Inflammatory macrophage (primary cell): ENCODE data around the gene ANXA6.

Source experiments
- DNase-seq, 2 donors: peaks; one replicate each; pipeline ENCODE4 v3.0.0-alpha.2; 2020 to 2022

ANXA6 gene

DNA sequence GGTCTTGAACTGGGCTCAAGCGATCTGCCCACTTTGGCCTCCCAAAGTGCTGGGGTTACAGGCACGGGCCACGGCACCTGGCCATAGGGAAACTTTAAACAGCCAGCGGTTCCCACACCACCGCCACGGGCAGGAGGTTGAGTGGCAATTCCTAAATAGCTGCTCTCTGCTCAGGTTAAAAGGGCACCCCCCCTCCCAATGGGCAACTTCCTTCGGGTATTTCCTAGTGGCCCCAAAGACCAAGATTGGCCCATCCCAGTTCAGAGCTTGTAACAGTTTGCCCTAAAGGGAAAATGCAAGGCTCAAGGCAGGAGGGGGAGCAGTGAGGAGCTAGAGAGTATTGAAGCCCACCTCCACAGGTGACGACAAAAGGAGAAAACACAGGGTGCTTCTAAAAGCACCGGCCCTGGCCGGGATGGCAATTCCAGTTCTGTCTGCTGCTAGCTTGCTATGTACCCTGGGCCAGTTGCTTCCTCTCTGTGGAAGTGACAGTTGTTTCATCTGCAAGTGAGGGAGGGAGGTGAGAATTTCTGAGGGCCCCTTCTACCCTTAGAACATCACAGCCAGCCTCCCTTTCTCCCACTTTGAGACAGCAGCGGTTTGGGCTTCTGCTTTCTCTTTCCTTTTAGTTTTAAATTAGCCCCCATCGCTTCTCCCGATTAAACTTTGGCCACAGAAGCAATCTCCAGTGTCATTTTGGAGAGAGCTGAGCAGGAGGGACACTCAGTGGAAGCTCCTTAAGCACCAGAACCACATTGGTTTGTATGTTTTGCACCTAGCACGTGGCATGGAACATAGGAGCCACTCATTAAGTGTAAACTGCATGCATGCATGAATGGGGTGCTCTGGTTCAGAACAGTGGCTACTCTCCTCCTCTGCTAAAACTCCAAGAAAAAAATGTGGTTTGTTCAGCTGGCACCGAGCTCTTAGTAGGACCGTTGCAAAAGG, 59.5 kb downstream of the ANXA6 start:
- no peak for DNase-seq

DNA sequence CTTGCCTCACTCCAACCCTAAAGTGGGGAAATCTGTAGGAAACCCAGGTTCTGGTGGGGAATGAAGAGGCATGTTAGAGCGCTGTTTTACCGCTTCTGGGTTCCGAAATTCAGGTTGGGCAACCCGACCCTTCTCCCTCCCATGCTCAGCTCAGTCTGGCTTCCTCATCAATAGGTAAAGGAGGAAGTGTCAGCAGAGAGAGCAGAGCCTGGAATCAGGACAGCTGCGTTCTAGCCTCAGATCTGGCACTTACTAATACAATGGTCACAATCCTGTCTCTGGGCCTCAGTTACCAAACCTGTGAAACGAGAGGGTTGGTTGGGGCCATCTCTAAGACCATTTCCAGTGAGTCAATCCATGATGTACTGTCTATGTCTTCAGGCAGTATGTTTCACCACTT, 60.5 kb downstream of the ANXA6 start:
- peak; percentile 64 to 72 for DNase-seq

DNA sequence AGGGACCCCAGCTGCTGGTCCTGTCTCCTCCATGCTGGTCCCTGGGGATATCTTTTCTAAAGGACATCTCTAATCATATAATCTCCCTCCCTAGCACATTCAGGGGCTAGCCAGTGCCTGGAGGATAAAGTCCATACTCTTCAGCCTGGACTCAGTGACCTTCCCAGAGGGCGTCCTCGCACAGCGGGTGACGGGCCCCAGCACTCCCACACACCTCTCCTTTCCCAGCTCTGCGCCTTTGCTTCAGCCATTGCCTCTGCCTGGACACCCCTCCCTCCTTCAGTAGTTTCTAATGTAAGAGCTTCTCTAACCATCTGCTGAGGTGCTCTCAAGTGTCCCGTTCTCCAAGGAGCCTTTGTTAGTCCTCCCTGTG, 61.6 kb downstream of the ANXA6 start:
- no peak for DNase-seq

DNA sequence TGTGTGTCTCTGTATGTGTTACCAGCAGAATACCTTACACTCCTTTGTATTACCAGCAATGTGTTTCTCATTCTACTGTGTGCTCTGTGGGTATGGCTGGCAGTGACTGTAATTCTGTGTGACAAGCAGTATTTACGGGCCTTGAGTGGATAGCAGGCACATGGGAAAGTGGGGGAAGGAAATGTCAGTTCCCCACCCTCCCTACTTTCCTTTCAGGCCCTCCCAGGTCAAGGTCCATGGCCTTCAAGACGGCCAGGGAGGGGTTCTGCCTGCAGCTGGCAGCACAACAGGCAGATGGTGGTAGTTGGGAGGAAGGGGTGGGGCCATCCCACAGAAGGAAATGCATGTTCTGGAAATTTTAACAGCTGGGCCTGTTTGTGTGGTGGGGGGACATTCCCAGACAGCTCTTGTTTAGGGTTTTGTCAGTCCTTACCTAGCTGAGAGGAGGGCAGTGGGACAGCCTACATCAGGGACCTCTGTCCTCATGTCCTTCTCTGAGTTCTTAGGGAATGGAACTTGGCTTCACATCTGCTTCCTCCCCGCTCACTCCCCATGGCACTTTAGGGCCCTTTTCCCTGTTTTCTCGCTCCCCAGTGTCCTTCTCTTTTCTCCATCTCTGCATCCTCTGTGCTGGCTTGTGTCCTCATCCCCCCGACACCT, 62.1 kb downstream of the ANXA6 start:
- DNase-seq = no peak

DNA sequence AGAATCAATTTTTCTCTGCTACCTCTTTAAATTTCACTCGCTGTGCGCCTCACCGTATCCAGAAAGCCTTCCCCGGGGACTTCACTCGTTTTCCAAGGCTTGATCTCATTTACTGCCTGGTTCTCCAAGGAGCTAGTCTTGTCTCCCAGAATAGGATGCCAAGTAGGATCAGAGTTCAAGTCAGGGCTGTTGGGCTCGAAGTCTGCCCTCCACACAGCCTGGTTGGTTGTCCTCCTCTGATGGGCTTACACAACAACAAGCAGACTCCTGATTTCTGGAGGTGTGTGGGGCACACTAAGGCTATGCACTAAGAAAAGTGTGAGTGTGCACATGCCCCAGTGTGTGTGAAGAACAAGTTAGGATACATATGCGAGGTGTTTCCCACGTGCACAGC, 62.7 kb downstream of the ANXA6 start:
- no peak for DNase-seq

DNA sequence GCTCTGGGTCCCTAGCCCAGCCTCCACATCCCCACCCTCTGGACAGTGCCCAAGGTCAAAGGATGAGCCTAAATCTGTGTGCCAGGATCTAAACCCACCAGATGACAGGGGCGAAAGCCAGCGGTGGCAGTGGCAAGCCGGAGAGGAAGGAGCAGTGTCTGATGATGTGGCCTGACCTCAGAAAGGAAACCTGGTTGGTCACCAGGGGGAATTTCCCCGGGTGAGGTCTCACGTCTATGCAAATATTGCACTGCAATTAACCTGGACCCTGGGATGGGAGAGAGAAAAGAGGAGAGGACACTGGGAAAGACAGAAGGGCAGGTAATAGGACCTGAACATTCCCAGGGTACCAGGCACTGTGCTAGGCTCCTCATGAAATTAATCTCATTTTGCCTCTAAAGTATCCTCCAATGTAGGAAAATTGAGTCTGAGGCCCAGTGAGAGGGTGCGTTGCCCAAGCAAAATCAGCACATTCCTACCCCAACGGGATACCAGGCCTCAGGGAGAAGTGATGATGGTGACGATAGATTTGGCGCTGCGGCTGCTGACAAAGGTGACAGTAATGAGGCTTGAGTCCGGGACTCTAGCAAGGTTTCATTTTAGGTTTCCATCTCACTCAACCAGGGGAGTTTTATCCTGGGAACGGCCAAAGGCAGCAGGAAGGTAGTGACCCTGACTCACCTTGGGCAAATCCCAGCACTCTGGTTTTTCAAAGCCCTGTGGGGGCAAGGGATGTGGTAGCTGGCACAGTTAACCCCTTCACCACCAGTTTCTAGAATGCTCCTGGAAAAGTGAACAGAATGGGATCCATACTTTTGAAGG, 63.3 kb downstream of the ANXA6 start:
- peak; percentile 28 to 54 for DNase-seq

DNA sequence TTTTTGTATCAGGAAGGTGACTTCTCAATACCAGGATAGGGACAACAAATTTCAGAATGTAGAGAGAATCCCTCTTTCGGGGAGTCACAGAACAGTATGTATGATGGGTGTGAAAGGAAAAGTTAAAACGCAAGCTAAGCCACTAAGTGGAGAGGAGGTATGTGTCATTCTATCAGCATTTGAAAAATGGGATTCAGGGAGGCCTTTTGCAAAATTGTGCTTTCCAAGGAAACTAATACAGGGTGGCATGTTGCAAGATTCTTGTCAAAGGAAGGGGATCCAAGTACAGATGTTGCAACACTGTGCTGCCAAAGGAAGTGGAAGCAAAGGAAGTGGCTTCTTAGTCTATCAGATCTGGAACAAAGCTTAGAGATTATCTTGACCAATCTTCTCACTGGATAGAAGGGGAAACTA, 64.1 kb downstream of the ANXA6 start:
- peak; percentile 80 to 82 for DNase-seq

DNA sequence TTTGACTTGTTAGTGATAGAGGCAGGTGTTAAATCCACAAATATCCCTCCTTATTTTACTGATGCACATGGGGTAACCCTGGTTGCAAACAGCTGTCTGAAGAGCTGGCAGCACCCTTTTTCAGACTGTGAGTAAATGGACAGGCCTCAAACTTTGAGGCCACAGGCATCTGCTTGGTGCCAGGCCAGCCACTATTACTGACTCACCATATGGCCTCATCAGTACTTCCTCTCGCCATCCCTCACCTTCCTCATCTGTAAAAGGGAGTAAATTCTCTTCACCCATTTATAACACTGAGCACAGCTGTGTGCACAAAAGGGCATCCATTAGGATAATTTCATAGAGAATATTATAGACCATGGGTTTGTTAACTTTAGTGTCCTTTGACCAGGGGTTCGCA, 64.8 kb downstream of the ANXA6 start:
- DNase-seq = peak; percentile 77 to 80

DNA sequence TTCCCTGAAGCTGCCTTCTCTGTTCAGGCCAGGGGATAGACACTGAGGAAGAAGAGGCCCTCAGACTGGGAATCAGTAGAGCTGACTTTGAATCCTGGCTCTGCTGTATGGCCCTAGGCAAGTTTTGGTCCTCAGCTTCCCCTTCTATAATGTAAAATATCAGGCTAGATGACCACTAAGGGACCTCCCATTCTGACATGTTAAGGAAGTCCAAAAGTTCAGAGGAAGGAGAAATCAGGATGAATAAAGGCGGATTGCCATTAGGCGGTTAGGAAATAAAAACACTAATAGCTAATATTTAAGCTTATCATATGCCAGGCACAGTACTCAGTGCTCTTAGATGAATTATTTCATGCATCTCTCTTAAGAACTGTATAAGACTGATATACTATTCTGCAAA, 67.9 kb downstream of the ANXA6 start:
- DNase-seq = peak in 1 of 2 donors; percentile 44

DNA sequence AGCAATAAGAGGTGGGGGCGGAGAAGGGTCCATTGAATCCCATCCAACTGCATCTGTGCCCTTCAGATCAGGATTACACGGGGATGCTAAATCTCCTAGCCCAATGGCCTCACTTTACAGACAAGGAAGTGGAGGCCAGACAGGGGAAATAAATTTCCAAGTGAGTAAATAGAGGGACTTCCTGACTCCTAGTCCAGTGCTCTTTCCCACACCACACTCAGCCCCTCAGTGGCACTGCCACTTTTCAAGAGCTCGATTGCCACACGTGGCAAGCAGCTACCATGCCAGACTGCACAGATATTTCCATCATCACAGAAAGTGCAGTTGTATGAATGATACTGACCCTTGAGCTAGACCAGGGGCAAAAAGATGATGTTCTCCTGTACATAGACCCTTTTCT, 68.6 kb downstream of the ANXA6 start:
- DNase-seq = no peak

DNA sequence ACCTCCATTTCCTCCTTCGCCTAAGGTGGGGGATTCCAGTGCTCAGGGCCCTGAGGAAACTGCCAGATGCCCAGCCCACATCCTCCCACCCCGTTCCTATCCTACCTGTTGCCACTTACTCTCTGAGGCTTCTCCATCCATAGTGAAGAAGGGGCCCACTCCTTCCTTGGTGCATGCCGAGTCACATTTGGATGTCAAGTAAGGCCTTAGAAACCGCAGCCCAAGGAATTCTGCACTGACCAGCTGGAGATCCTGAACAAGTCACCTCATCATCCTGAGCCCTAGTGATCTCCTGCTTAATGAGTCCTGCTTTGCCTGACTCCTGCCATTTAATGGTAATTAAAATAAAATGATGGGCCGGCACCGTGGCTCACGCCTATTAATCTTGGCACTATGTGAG, 70.1 kb downstream of the ANXA6 start:
- DNase-seq = no peak

DNA sequence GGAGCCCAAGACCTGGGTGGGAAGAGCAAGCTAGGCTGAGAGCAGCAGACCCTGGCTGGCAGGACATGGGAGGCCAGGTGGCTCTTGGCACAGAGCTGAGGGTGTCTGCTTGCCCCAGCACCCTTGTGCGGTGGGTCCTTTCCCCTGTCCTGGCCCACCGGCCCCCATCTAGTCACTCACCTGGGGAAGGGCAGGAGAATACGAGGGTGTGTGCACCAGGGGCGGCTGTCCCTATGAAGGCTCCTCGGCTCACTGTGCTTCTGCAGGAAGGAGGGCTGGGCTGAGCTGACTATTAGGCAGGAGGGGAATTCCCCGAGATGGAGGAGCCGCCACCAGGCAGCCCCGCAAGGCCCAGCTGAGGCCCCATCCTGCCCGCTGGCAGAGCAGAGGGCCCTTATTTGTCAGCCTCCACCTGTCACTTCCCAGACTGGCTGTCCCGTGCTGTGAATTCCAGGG, 70.6 kb downstream of the ANXA6 start:
- peak in 1 of 2 donors; percentile 30 for DNase-seq

DNA sequence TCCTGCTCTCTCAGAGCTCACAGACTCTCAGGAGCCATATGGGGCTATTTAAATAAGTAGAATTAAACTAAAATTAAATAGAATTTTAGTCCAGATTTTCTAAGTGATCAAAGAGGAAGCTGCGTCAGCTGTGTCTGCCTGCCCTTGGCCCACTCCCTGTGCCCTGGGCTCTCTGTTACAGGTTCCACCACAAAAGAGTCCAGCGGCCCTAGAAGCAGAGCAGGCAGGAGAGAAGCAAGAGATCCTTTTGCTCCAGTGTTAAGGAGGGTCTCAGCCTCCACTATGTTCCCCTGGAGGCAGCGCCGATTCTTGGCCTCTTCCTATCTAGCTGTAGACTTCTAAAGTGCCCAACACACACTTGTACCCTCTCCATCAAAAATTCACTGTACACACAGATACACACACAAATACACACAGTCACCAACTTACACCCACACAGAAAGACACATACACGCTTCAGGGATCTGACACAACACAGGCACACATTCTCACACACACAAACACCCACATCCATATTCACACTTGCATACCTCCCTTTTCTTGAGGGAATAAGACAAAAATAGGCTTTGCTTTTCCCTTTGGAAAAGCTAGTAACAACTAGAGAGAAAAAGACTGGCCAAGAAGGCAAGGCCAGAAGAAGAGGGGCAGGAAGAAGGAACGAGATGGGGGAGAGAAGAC, 71.2 kb downstream of the ANXA6 start:
- DNase-seq = peak; percentile 39 to 44

DNA sequence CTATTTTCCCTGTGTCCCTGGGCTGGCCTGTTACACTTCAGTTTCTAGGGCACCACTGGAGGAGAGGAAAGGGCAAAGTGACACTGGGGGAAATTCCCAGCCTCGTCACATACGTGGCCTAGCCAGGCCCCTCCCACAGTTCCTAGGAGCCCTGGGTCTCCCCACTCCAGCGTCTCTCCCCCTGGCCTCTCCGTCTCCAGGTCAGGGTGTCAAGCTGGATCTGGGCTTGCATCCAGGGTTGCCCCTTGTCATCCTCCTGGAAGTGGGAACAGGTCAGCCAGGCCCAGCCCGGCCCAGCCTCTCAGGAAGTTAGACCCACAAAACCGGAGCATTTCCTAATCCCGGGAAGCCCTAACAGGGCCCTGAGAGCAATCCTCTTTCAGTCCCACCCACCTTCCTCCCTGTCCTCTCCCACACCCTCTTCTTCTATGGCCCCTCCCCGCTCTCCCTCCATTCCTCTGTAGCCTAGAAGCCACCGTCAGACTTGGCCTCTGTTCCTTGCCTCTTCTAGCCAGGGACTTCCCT, 72.0 kb downstream of the ANXA6 start:
- peak in 1 of 2 donors; percentile 36 for DNase-seq

DNA sequence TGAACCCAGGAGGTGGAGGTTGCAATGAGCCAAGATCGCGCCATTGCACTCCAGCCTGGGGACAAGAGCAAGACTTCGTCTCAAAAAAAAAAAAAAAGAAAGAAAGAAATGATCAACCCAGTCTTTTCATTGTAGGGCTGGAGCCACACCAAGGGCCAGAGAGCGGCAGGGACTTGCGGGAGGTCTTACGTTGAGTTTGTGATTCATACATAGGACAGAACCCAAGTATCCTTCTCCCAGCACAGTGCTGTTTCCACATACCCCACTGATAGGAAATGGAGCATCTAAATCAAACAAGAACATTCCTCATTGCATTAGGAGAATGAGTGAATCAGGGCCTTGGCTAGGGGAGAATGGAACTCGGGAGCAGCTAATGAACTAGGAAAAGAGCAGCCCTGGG, 73.2 kb downstream of the ANXA6 start:
- no peak for DNase-seq

DNA sequence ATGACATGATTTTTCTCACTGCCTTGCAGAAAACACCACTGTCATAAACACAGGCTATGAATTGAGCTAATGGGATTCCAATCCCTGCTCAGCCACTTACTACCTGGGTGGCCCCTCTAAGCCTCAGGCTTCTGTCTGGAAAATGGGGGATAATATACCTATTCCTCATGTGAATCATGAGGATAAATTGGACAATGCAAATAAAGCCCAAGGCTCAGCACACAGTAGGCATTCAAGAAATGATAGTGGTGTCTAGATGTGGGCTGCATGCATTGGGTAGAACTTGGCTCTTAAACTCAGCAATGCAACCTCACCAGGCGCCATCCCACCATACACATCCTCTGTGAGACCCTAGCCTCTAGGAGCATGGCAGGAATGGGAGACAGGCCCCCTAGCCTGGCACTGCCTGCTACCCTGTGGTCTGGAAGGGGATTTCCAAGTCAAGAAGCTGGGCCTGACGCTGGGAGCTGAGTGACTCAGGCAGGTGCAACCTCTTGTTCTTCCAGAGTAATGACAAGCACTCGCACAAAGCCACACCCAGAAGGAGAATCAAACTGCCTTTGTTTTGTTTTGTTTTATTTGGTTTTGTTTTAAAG, 74.4 kb downstream of the ANXA6 start:
- no peak for DNase-seq

DNA sequence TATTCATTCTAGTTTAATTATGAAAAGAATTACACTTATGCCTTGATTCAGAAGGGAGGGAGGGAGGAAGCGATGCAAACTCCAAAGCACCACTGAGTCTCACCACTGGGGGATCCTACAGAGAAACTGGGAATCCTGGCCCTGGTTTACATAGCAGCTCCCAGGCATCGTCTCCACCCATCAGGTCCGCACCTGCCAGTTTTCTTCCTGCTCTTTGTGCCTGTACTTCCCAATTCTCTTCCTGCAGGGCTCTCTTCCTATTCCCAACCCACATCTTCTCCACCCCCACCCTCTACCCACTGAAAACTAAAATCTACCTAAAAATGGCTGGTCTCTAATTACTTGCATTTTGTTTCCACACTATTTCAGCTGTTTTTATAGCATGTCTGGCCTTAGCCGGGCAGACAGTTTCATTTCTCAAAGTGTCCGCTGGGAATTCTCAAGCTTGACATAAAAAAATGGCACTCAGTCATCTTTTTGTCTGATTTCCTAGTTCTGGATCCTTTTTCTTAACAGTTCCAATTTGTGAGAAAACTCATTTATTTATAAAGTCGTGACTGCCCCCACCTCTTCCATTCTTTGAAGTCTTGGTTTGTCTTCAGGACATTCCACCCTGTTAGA, 75.2 kb downstream of the ANXA6 start:
- DNase-seq = no peak

DNA sequence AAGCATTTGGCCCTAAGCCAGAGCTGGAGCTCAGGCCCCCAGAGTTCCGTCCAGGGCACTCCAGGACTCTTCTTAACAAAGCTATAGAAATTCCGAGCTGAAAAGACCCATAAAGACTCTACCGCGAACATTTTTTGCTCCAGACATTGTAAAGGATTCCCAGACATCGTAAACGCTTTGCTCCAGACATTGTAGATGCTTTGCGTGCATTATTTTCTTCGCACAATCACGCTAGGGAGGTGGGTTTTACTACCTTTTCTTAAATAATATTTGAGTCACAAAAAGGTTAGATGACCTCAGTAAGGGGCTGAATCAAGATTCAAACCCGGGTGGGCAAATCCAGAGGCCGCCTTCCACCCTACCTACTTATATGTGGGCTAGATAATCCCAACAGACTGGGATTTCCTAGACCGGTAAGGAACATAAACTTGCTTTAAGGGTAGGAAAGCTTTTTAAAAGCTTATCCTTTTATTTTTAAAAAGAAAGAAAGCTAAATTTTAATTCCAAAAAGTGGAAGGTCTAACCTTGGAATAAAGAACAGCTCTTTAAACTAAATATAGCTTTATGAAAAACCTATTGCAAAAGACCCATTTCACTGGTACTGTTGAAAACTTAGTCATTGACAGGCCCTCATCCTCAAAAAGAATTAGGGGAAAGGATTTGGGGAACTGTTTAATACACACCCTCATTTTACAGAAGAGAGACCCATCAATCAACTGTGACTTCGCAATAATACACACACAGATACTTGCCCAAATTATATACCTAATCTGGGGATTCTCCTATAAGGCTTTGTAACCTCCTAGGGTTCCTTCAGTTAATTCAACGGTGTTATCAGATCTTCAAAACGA, 75.9 kb downstream of the ANXA6 start:
- DNase-seq = peak; percentile 49 to 77

DNA sequence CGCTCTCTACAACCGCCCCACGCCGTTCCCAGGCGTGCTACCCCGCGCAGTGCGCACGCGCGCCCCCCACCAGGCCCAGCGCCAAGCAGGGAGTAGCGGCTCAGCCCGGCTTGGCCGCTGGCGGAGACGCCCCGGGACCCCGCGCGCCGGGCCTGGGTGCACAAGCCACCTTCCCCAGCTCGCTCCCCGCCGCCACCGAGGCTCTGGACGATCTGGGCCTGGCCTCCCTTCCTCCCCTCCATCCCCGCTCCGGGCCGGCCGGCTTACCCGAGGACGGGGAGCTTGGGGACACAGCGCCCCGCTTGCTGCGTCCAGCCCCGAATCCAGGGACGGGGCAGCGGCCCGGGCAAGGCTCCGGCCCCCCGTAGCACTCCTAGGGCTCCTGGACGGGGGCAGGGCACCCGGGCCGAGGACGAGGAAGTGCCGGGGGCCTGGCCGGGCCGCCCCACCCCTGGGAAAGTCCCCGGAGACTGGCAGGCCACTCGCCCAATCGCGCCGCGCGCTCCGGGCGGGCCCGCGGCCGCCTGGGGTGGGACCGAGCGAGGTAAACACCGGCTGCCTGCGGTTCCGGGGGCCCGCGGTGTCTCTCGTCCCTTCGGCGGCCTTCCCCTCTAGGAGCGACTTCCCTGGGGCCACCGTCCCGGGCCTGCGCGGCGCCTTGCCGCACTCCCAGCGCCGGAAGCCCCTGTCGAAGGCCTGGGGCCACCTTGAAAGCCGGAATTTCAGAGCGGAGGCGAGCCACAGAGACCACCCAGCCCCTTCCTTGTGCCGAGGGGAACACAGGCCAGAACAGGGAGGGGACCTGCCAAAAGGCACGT, 76.8 kb downstream of the ANXA6 start, which contains the start of gene TNIP1:
Gene TNIP1, minus strand, starts transcription at position 422 of the 818 bp plus-strand sequence. CDS start 15,939 bp downstream, outside the sequence.
- peak; percentile 94 to 96 for DNase-seq
